HG03045 (cell line): ENCODE data around the gene BOLA3.
"Not testable (repeated sequence)": the region's sequence is repeated elsewhere in the genome, so short reads cannot be mapped to it uniquely, and the experiment has no call there.

Experiments used
- ATAC-seq: cut with Tn5 transposase; IDR thresholded peaks from one replicate; pipeline ENCODE4 v1.9.1; 2021; ENCODE audit warnings: mild to moderate bottlenecking, moderate library complexity; ENCODE audit not compliant: unreplicated experiment

BOLA3 gene

DNA sequence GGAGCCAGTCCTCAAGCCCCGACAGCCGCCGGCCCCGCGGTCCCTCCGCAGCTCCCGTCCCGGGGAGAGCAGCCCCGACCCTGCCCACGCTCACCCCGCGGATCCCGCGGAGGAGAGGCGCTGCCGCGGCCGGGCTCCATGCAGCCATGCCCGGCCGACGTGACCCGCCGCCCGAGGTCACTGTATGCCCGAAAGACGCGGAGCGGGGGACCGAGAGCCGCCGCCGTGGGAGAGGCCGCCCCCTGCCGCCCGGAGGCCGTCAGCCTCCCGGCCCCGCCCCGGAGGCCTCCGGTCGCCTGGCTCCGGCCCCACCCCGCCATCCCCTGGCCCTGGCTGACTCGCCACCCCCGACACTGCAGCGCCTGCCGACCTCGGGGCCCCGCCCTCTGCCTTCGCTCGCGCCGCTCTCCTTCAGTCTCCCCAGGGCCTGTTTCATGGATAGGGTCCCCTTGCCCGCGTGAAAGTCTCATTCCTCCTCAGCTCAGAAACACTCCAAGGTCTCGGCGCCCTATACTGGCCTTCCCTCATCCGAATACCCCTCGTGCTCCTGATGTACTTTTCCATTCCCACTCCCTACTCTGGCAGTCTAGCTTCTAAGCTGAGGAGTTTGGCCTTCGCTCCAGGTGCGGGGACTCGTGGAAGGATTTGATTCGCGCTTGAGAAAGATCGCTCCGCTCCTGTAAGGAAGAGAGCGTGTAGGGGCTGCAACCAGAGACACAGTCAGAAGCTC lies at the start of gene BOLA3:
Gene BOLA3, minus strand, starts transcription at position 186 of the 730 bp plus-strand sequence. Its CDS starts 38 bp downstream, at position 148.
- ATAC-seq = peak; percentile 90

GRCh38 chr2:74197049-74197448 lies 49.3 kb upstream of the BOLA3 start:
- no peak for ATAC-seq

DNA sequence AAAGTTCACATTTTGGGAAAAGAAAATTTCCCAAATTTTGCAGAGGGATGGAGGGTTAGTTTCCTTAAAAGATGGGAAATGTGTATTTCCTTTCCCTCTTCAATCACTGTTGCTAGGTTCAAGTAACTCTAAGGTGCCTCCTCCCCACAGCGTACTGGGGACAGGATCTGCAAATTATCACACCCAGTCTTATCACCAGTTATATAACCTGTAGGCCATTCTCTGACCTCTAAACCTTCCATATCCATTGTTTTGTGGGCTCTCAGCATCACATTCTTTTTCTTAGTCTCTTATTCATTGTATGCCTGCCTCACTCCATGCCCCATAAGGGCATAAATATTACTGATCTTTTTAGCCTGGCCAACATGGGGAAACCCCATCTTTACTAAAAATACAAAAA lies 47.1 kb upstream of the BOLA3 start:
- ATAC-seq = no peak

- no peak for ATAC-seq
Measured at GRCh38 chr2:74191596-74192380, 44.1 kb upstream of the BOLA3 start.

GRCh38 chr2:74188696-74189095 lies 41.0 kb upstream of the BOLA3 start:
- ATAC-seq = no peak

GRCh38 chr2:74188018-74188601 lies 40.4 kb upstream of the BOLA3 start:
- ATAC-seq = no peak

GRCh38 chr2:74186706-74187105 lies 39.0 kb upstream of the BOLA3 start:
- not testable (repeated sequence) for ATAC-seq

DNA sequence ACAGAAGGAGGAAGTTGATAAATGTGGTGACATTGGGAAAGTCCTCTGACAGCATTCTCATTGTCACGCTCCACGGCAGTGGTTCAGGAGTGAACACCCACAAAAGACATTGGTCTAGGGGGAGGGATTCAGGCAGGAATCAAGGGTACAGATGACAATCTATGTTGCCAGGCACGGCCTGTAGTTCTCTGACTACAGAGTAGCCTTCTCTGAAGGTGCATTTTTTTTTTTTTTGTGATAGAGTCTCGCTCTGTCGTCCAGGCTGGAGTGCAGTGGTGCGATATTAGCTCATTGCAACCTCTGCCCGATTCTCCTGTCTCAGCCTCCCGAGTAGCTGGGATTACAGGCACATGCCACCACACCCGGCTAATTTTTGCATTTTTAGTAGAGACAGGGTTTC lies 38.3 kb upstream of the BOLA3 start:
- peak; percentile 51 for ATAC-seq

- no peak for ATAC-seq
Measured at GRCh38 chr2:74183878-74184277, 36.2 kb upstream of the BOLA3 start.

GRCh38 chr2:74181739-74182138 lies 34.0 kb upstream of the BOLA3 start:
- no peak for ATAC-seq

- peak; percentile 0 for ATAC-seq
Measured at GRCh38 chr2:74179063-74179865, 31.6 kb upstream of the BOLA3 start.

- peak; percentile 79 for ATAC-seq
Measured at GRCh38 chr2:74178211-74179062, 30.7 kb upstream of the BOLA3 start, which contains the start of gene MOB1A. MOB1A (minus strand) TSS chr2:74178879; CDS start chr2:74178674, 205 bp downstream.

- no peak for ATAC-seq
Measured at GRCh38 chr2:74177696-74178095, 30.0 kb upstream of the BOLA3 start.

GRCh38 chr2:74174909-74175308 lies 27.2 kb upstream of the BOLA3 start:
- ATAC-seq = no peak

GRCh38 chr2:74168739-74169138 lies 21.0 kb upstream of the BOLA3 start:
- no peak for ATAC-seq

GRCh38 chr2:74164761-74165160 lies 17.0 kb upstream of the BOLA3 start:
- ATAC-seq = no peak

- ATAC-seq = no peak
Measured at GRCh38 chr2:74162951-74163350, 15.2 kb upstream of the BOLA3 start.

DNA sequence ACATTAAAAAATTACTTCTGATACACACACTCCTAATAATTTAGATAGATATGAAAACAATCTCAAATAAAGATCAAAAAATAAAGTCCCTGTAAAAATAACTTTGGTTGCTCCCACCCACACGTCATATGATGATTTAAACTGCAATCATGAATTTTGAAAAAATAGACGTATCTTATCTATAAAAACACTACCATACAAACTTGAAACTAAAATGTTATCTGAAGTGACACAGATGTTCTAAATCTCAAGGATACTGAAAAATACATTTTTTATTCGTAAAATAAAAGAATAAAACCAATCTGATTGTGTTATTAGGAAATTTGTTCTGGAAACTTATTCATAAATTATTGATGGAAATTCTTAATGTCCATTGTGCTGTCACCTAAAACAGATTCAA lies 8.1 kb upstream of the BOLA3 start:
- ATAC-seq = no peak

DNA sequence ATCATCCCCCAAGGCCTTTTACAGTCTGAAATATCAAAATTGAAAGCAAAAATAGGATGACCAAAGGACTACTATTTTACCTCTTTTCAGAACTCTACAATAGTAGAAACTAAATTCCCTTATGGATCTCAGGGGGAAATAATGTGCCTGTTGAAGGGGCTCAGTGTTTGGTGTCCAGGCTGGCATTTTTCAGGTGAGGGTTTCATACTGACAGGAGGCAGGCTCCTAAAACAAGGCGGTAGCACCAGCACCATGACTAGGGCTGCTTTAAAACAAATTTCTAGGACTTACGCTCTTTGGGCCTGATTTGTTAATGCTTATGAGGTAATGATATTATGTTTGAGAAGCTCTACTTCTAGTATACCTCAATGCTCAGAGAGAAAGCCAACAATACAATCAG lies 5.2 kb upstream of the BOLA3 start:
- ATAC-seq = no peak
